Activated T-cell treated with anti-CD3 and anti-CD28 coated beads, Interleukin-2, amount 50 U/mL, for 24 hours (primary cell): ENCODE results near the gene EYS.
"Not testable (repeated sequence)": the region's sequence is repeated elsewhere in the genome, so short reads cannot be mapped to it uniquely, and the experiment has no call there.

ENCODE experiments used
- DNase-seq: peaks from one replicate; pipeline ENCODE4 v3.0.0-alpha.2; 2020
- H3K27ac Mint-ChIP-seq: 2 replicates; pipeline ENCODE4 v1.8.0; 2020; ENCODE audit warnings: mild to moderate bottlenecking, mixed read lengths
- H3K27me3 Mint-ChIP-seq: 2 replicates; pipeline ENCODE4 v1.8.0; 2020; ENCODE audit warnings: mixed read lengths
- H3K36me3 Mint-ChIP-seq: 2 replicates; pipeline ENCODE4 v1.8.0; 2020; ENCODE audit warnings: low read depth, mixed read lengths
- H3K4me1 Mint-ChIP-seq: 2 replicates; pipeline ENCODE4 v1.8.0; 2020; ENCODE audit warnings: low read depth, mixed read lengths
- H3K4me3 Mint-ChIP-seq: 2 replicates; pipeline ENCODE4 v1.8.0; 2020; ENCODE audit warnings: mild to moderate bottlenecking, moderate library complexity, mixed read lengths
- H3K9me3 Mint-ChIP-seq: 2 replicates; pipeline ENCODE4 v1.8.0; 2020; ENCODE audit warnings: mixed read lengths

The EYS gene

DNA sequence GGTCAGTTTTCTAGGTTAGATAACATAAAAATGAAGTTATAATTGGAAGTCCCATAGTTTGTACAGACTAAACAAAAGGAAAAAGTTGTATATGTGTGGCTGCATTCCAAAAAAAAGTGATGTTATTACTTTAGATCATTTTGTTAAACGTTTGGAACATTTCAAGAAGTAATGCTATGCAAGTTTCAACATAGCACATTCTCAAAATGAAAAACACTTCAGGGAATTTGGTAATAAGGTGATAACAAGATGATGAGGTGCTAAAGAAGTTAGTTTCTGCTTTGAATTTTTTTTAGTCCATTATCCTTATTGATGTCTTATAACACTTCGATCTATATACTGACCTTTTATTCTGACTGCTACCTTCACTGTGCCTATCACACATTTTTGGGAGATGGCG is 1820.7 kb downstream of the EYS start:
- Mint-ChIP-seq H3K9me3 (no peaks in the 10 kb centered on the region), H3K36me3 (no peaks in the 10 kb centered on the region), H3K27ac (no peak overlapping the region), H3K4me1 (no peaks in the 10 kb centered on the region), H3K27me3 (peaks cover 4% of the 10 kb centered on the region), H3K4me3 (no peak overlapping the region)
- no peak for DNase-seq

DNA sequence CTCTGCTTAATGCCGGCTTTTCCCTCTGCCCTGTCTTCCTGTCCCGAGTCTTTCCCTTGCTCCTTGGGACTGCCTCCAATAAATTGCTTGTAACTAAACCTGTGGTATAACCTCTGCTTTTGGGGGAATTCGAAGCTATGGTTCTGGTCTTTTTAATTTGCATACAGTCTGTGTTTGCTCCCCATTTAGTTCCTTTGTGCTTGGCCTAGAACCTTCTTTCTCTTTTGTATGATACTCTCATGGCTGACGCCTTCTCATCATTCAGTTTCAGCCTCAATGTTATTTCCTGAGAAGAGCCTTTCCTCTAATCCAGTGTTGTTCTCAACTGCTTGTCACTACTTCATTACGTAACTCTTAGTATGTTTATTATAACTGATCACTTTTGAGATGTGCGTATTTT is 1823.4 kb downstream of the EYS start:
- no peak overlapping the region for H3K4me3 Mint-ChIP-seq
- H3K27me3 Mint-ChIP-seq = peaks cover 4% of the 10 kb centered on the region
- no peaks in the 10 kb centered on the region for H3K9me3 Mint-ChIP-seq
- H3K36me3 Mint-ChIP-seq = no peaks in the 10 kb centered on the region
- H3K27ac Mint-ChIP-seq = no peak overlapping the region
- DNase-seq = no peak
- no peaks in the 10 kb centered on the region for H3K4me1 Mint-ChIP-seq

- no peaks in the 10 kb centered on the region for H3K36me3 Mint-ChIP-seq
- no peak overlapping the region for H3K4me3 Mint-ChIP-seq
- no peaks in the 10 kb centered on the region for H3K27me3 Mint-ChIP-seq
- no peaks in the 10 kb centered on the region for H3K4me1 Mint-ChIP-seq
- peaks cover 2% of the 10 kb centered on the region for H3K9me3 Mint-ChIP-seq
- no peak overlapping the region for H3K27ac Mint-ChIP-seq
- no peak for DNase-seq
Measured at GRCh38 chr6:63882208-63882607, 1824.8 kb downstream of the EYS start.

GRCh38 chr6:63881791-63882190 is 1825.2 kb downstream of the EYS start:
- Mint-ChIP-seq H3K36me3 (no peaks in the 10 kb centered on the region), H3K27ac (no peak overlapping the region), H3K4me1 (no peaks in the 10 kb centered on the region), H3K27me3 (no peaks in the 10 kb centered on the region), H3K4me3 (no peak overlapping the region), H3K9me3 (peaks cover 2% of the 10 kb centered on the region)
- no peak for DNase-seq

DNA sequence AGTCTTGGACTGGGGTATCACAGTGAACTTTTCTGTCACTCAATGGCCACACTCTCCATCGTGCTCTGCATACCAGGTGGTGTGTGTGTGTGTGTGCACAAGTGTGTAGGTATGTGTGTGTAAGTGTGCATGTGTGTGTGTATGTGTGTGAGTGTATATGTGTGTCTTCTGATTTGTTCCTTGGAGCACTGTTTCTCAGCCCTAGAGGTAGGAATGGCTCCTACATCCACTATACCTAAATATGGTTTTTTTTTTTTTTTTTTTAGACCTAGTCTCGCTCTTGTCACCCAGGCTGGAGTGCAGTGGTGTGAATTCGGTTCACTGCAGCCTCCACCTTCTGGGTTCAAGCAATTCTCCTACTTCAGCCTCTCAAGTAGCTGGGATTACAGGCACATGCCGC is 1834.8 kb downstream of the EYS start:
- peaks cover 10% of the 10 kb centered on the region for H3K9me3 Mint-ChIP-seq
- no peak overlapping the region for H3K27ac Mint-ChIP-seq
- H3K4me3 Mint-ChIP-seq = no peak overlapping the region
- H3K27me3 Mint-ChIP-seq = no peaks in the 10 kb centered on the region
- H3K36me3 Mint-ChIP-seq = no peaks in the 10 kb centered on the region
- H3K4me1 Mint-ChIP-seq = no peaks in the 10 kb centered on the region
- no peak for DNase-seq

- H3K36me3 Mint-ChIP-seq = no peaks in the 10 kb centered on the region
- H3K9me3 Mint-ChIP-seq = no peaks in the 10 kb centered on the region
- no peak overlapping the region for H3K4me3 Mint-ChIP-seq
- H3K27me3 Mint-ChIP-seq = no peaks in the 10 kb centered on the region
- no peak for DNase-seq
- no peak overlapping the region for H3K27ac Mint-ChIP-seq
- no peaks in the 10 kb centered on the region for H3K4me1 Mint-ChIP-seq
Measured at GRCh38 chr6:63868351-63868750, 1838.7 kb downstream of the EYS start.

DNA sequence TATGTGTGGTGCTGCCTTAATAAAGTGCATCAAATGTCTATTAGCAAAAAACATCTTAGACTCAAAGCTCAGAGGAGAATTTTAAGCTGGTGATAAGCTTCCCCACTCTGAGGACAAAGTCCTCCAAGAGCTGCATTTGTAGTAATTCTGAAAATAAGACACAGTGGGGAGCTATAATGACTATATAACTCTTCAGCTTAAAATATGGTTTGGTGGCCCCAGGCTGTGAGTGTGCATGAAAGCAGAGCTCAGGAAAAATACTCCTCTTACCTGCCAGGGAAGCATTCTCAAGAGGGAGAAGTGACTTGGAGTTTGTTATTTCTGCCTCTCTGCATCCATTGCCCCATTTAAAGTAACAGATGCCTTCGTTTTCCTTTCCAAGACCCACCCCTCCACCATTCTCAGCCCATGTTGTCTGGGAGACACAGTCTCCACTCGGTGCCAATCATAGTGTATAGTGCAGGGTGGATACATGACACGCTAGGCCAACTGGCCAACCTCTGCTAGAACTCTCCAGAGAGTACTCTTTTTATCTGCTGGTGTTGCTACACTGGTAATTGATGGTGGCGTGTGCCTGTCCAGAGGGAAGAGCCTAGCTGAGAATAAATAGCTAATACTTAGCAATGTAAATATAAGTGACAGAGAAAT is 1842.2 kb downstream of the EYS start:
- Mint-ChIP-seq H3K9me3 (no peaks in the 10 kb centered on the region), H3K4me3 (no peak overlapping the region), H3K36me3 (no peaks in the 10 kb centered on the region), H3K27me3 (no peaks in the 10 kb centered on the region), H3K4me1 (no peaks in the 10 kb centered on the region), H3K27ac (no peak overlapping the region)
- DNase-seq = no peak

DNA sequence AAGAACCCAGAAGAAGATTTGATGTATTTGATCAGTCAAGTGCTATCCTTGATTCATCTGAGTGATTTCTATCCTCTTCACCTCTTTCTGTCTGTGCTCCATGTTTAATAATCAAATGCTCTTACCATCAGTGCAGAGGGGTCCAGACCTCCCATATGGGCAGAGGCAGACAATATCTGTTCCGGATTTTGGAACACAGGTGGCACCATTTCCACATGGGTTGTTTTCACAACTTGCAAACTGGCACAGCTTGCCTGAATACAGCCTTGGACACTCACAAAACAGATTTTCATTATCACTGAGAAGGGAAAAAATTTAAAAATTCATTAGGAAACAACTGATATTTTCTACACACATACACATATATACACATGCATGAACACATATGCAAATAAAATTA is 1843.0 kb downstream of the EYS start:
- DNase-seq = no peak
- Mint-ChIP-seq H3K27ac (no peak overlapping the region), H3K27me3 (no peaks in the 10 kb centered on the region), H3K4me3 (no peak overlapping the region), H3K36me3 (no peaks in the 10 kb centered on the region), H3K9me3 (no peaks in the 10 kb centered on the region), H3K4me1 (no peaks in the 10 kb centered on the region)

DNA sequence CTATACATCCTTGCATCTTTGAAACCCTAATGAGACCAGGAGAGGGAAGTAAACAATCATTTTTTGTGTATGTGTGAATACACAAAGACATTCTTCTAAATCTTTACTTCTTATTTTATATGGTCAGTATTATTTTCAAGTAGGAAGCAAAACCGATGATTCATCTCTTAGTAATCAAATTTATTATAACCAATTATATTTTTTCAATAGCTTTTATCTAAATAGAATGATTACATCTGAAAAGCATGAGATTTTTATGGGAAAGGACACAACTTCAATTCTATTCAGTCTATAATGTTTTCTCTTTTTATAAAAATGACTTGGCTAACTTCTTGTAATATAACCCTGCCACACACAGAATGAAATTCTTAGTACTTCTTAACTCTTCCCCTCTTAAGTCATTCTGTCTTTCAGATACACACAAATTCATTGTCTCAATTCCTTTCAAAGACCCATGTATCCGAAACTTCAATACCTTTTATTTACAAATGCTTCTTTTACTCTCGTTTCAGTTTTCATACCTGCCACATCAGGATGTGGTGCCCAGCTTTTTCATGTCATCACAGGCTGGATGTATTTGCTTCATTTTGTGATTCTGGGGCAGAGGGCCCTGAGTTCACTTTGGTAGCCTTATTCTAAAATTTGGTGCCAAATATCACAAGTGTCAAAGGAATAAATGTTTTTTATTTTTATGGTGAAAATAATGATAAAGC is 1844.4 kb downstream of the EYS start:
- no peak overlapping the region for H3K4me3 Mint-ChIP-seq
- no peaks in the 10 kb centered on the region for H3K4me1 Mint-ChIP-seq
- H3K27ac Mint-ChIP-seq = no peak overlapping the region
- no peak for DNase-seq
- no peaks in the 10 kb centered on the region for H3K9me3 Mint-ChIP-seq
- H3K27me3 Mint-ChIP-seq = no peaks in the 10 kb centered on the region
- no peaks in the 10 kb centered on the region for H3K36me3 Mint-ChIP-seq

DNA sequence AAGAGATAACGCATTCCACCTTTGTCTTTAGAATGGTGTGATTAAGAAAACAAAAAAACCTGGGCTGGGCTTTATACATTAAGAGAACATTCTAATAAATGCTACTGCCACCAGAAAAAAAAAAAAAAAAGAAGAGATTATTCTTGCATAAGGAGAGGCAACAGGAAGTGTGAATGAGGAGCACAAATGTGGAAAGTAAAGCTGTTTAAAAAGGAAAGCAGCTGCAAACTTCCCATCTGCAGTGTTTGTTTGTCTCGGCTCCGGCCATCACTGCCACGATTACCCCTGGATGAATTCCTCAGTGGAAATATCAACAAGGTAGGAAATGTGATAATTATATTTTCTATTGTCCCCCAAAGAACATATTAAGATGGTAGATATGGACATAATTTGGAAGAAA is 1847.5 kb downstream of the EYS start:
- Mint-ChIP-seq H3K4me1 (no peaks in the 10 kb centered on the region), H3K9me3 (no peaks in the 10 kb centered on the region), H3K27me3 (no peaks in the 10 kb centered on the region), H3K4me3 (no peak overlapping the region), H3K27ac (no peak overlapping the region), H3K36me3 (no peaks in the 10 kb centered on the region)
- no peak for DNase-seq

DNA sequence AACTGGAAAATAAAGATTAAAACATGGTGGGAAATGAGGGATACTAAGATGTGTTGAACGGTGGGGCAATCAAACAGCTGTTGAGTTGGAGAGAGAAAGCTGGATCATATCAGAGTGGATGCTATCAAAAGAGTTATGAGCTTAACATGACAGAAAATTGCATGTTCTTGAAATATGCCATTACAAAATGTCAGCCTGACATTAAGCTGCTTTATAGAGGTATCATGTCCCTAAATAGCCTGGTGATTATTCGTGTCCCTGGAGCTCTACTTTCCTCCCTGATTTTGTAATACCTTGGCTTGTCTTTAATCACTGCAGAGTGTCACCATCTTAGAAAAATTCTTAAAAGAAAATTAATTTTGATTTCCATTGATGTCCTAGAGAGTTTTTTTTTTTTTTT is 1848.3 kb downstream of the EYS start:
- H3K27ac Mint-ChIP-seq = no peak overlapping the region
- H3K27me3 Mint-ChIP-seq = no peaks in the 10 kb centered on the region
- no peaks in the 10 kb centered on the region for H3K4me1 Mint-ChIP-seq

GRCh38 chr6:63856271-63856670 is 1850.8 kb downstream of the EYS start:
- Mint-ChIP-seq H3K27me3 (no peaks in the 10 kb centered on the region), H3K36me3 (no peaks in the 10 kb centered on the region), H3K4me1 (no peaks in the 10 kb centered on the region), H3K4me3 (no peak overlapping the region), H3K27ac (no peak overlapping the region), H3K9me3 (peaks cover 8% of the 10 kb centered on the region)
- no peak for DNase-seq

More for the DNA sequence above, 1848.3 kb downstream of the EYS start:
- H3K9me3 Mint-ChIP-seq = no peaks in the 10 kb centered on the region
- no peak for DNase-seq
- H3K36me3 Mint-ChIP-seq = no peaks in the 10 kb centered on the region
- H3K4me3 Mint-ChIP-seq = no peak overlapping the region

DNA sequence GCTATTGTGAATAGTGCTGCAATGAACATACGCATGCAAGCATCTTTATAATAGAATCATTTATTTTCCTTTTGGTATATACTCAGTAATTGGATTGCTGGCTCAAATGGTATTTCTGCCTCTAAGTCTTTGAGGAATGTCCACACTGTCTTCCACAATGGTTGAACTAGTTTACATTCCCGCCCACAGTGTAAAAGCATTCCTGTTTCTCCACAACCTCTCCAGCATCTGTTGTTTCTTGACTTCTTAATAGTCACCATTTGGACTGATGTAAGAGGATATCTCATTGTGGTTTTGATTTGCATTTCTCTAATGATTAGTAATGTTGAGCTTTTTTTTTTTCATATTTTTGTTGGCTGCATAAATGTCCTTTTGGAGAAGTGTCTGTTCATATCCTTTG is 1862.7 kb downstream of the EYS start:
- Mint-ChIP-seq H3K27me3 (peaks cover 10% of the 10 kb centered on the region), H3K4me3 (no peak overlapping the region)

DNA sequence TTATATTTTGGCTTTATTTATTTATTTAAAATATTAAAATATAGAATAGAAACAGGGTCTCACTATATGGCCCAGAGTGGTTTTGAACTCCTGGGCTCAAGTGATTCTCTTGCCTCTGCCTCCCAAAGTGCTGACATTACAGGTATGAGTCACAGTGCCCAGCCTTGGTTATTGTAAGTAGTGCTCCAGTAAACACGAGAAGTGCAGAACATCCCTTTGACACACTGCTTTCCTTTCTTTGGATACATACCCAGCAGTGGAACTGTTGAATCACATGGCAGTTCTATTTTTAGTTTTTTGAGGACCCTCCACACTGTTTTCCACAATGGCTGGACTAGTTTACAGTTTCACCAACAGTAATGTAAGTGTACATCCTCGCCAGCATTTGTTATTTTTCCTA is 1867.5 kb downstream of the EYS start:
- no peak for DNase-seq
- H3K4me3 Mint-ChIP-seq = no peak overlapping the region
- no peaks in the 10 kb centered on the region for H3K9me3 Mint-ChIP-seq
- no peak overlapping the region for H3K27ac Mint-ChIP-seq
- H3K4me1 Mint-ChIP-seq = no peaks in the 10 kb centered on the region
- H3K27me3 Mint-ChIP-seq = no peaks in the 10 kb centered on the region
- no peaks in the 10 kb centered on the region for H3K36me3 Mint-ChIP-seq

More for the DNA sequence above, 1862.7 kb downstream of the EYS start:
- no peaks in the 10 kb centered on the region for H3K9me3 Mint-ChIP-seq
- DNase-seq = no peak
- no peaks in the 10 kb centered on the region for H3K36me3 Mint-ChIP-seq
- H3K27ac Mint-ChIP-seq = no peak overlapping the region
- H3K4me1 Mint-ChIP-seq = no peaks in the 10 kb centered on the region

- H3K4me3 Mint-ChIP-seq, H3K9me3 Mint-ChIP-seq, H3K36me3 Mint-ChIP-seq, H3K4me1 Mint-ChIP-seq, DNase-seq, H3K27ac Mint-ChIP-seq, H3K27me3 Mint-ChIP-seq: not testable (repeated sequence)
Measured at GRCh38 chr6:63828678-63829077, 1878.3 kb downstream of the EYS start.
